D341Med (cell line): ENCODE data around the gene MTPN.

ENCODE experiments used
- DNase-seq: peaks from one replicate; pipeline ENCODE4 v3.0.0; 2012; ENCODE audit warnings: low spot score

The MTPN gene

GRCh38 chr7:135981958-135982646, 4.9 kb upstream of the MTPN start:
- no peak for DNase-seq

DNA sequence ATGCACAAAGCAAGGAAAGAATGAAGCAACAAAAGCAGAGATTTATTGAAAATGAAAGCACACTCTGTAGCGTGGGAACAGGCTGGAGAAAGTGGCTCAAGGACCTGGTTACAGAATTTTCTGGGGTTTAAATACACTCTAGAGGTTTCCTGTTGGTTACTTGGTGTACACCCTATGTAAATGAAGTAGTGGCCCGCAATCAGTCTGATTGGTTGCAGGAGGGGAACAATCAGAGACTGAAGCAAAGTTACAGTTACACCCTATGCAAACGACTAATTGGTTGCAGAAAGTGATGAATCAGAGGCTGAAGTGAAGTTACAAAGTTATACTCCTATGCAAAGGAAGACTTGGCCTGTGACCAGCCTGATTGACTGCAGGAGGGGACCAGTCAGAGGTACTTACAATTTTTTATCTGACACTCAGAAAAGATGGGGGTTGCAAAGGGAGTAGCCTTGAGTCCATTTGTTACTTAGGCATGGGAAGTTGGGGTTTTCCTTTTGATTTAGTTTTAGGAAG, 3.6 kb upstream of the MTPN start:
- DNase-seq, result no peak

GRCh38 chr7:135980012-135980551, 2.9 kb upstream of the MTPN start:
- DNase-seq, result no peak

GRCh38 chr7:135979471-135980011, 2.4 kb upstream of the MTPN start:
- DNase-seq, result no peak

GRCh38 chr7:135978624-135979023, 1.5 kb upstream of the MTPN start:
- no peak for DNase-seq

DNA sequence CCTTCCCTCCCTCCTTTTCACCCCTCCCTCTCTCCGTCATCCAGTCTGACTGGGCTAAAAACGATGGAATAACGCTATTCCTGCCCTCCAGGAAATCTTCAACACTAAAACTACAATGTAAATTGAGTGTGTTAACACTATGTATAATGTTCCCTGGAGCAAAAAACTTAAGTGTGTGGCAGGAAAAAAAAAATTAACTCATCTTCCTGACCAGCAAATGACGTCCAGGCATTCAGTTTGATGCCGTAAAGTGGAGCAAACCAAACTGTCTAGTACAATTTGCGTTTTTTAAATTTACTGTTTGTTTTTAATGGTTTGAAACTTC, 545 bp upstream of the MTPN start:
- no peak for DNase-seq

- no peak for DNase-seq
Observed at GRCh38 chr7:135976312-135977006, 700 bp downstream of the MTPN start.

GRCh38 chr7:135975166-135975565, 2.0 kb downstream of the MTPN start:
- no peak for DNase-seq

DNA sequence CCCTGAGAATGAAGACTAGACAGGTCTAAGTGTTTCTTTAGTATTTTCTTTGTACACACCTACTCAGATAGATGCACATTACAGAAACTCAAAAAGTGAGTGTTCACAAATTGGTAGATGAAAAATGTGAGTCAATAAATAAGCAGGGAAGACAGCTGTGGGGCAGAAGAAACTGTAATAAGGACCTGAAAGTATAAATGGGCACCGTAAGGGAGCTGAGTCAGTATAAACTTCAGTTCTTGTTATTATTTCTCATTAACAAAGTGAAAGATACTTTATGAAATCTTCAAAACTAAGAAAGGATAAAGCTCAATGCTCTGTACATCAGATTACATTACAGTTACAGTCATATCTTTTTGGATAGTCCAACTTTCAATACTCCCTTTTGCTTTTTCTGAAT, 2.5 kb downstream of the MTPN start:
- no peak for DNase-seq

GRCh38 chr7:135971366-135971725, 5.8 kb downstream of the MTPN start:
- no peak for DNase-seq

- no peak for DNase-seq
Observed at GRCh38 chr7:135970682-135971365, 6.3 kb downstream of the MTPN start.

DNA sequence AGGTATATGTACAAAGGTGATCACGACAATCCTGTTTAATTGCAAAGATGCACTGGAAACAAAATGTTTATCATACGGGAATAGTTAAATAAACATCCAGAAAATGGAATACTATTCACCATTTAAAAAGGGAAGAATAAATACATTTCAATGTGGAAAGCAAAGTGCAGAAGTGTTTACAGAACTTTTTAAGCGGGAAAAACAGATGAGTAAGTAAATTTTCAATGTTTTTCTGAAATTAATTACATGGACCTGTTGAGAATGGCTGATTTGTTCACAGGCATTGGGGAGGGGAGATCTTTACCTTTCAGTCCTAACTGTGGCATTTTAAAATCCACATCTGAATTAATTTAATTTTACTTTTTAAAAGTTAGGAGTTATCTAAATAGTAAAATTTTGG, 7.1 kb downstream of the MTPN start:
- DNase-seq, result no peak

- DNase-seq, result no peak
Observed at GRCh38 chr7:135966341-135967043, 10.7 kb downstream of the MTPN start.

- no peak for DNase-seq
Observed at GRCh38 chr7:135965602-135966001, 11.6 kb downstream of the MTPN start.

DNA sequence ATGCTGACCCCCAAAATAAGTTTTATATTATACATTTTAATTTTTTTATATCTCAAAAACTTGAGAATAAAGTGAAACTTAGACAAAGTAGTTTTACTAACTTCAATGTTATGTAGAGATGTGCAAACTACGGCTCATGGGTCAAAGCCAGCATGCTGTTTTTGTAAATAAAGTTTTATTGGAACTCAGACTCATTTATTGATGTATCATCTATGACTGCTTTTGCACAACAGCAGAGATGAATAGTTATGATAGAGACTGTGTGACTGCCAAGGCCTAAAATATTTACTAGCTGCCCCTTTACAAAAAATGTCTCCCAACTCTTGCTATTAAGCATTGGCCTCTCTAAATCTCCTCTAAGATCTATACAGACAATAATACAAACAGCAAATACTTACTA, 12.4 kb downstream of the MTPN start:
- no peak for DNase-seq

DNA sequence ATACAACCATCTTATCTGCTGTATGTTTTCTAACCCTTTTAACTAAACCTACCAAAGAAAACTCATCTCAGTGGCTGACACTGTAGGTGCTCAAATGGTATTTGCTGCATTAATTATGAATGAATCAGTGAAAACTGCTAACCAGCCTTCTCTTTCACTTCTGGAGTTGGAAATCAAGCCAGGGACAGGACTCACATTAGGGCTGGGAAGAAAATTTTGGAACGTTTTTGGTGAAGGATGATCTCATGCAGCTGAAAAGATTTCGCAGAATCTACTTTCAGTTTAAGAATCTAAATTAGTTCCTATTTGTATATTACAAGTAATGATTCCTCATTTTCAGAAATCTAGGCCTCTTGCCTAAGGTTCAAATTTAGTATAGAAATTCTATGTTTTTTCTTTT, 12.9 kb downstream of the MTPN start:
- no peak for DNase-seq

DNA sequence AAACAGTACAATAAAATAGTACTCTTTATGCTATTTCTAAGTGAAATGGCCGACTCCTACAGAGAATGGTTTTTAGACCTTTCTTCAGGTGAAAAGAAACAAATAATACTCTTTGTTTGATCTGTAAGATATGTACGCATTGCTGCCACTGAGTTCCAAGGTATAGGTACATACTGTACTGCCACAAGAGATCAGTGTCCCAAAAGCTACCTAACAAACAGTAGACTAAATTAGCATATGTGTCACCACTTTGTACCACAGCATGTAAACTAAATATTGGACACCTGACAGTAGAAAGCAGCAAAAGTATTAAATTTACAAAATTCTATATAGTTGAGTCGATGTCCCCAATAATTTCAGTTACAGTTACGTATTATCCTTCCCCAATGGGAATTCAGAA, 14.4 kb downstream of the MTPN start:
- DNase-seq, result no peak

- no peak for DNase-seq
Observed at GRCh38 chr7:135960709-135961451, 16.3 kb downstream of the MTPN start.

DNA sequence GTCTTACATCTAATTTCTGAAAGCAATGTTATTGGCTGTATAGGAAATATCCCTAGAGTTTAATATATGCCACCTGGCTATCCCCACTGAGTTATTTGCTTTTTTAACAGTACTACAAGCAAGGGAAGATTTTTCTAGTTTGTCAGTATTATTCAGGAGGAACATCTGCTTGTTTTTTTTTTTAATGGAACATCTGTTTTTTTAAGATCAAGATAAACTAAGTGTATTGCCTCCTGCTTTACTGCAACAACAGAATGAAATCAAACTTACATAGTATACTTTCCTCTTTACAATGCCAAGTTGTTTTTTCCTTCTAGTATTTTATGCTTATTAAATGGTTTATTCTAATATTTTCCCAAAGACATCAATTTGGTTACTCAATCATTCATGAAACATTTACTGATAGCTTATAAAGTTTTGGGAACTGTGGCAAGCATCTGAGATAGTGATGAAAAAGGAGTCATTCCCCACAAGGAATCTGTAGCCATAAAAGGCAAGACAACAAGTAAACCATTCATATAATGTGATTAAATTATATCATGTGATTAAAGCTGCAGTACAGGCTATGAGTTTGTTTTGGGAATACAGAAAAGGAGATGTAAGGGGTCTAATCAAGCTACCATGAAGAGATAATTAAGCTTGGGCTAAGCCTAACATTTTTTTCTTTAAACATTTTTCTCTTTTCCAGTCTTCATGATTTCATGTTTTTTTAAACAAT, 17.4 kb downstream of the MTPN start:
- no peak for DNase-seq

- no peak for DNase-seq
Observed at GRCh38 chr7:135958173-135958572, 19.0 kb downstream of the MTPN start.

- DNase-seq, result no peak
Observed at GRCh38 chr7:135957627-135958026, 19.5 kb downstream of the MTPN start.
